CD14-positive monocyte (primary cell): ENCODE results near the gene GNAZ. TPM values are rescaled to one million over a fixed set of nuclear protein-coding genes. Genes with fewer than 3 reads are reported as not detected.

Experiments used
- DNase-seq, 3 donors: peaks; one replicate each; pipeline ENCODE4 v3.0.0-alpha.2; 2011 to 2022
- H2AFZ ChIP-seq: 2 replicates; pipeline ENCODE4 v1.6.0; 2012; ENCODE audit warnings: mild to moderate bottlenecking, low read depth, low read length, inconsistent platforms; ENCODE audit not compliant: insufficient read depth, poor library complexity, severe bottlenecking
- H3K27ac ChIP-seq, 2 donors: 1 replicate in 1 of 2; 2 replicates in 1 of 2; pipeline ENCODE4 v1.5.1; 2012 to 2013; ENCODE audit warnings: low read length in 2 of 2, control low read depth in 1 of 2, inconsistent platforms in 1 of 2, low read depth in 1 of 2, mild to moderate bottlenecking in 1 of 2
- H3K27me3 ChIP-seq, 2 donors: one replicate each; pipeline versions ENCODE4 v1.6.0 to v1.6.1; 2011 to 2013; ENCODE audit warnings: low read length in 2 of 2; ENCODE audit not compliant: control insufficient read depth in 2 of 2, insufficient read depth in 2 of 2
- H3K36me3 ChIP-seq, 2 donors: replicated peaks in 1 of 2; 1 replicate in 1 of 2; 2 replicates in 1 of 2; pipeline versions ENCODE4 v1.5.1 to v1.6.1; 2012 to 2013; ENCODE audit warnings: low read length in 2 of 2, control low read depth in 1 of 2, inconsistent platforms in 1 of 2, mild to moderate bottlenecking in 1 of 2; ENCODE audit not compliant: insufficient read depth in 2 of 2, control insufficient read depth in 1 of 2
- H3K4me1 ChIP-seq, 2 donors: 1 replicate in 1 of 2; 2 replicates in 1 of 2; pipeline versions ENCODE4 v1.5.1 to v1.6.1; 2012 to 2013; ENCODE audit warnings: low read length in 2 of 2, control low read depth in 1 of 2, inconsistent platforms in 1 of 2, mild to moderate bottlenecking in 1 of 2, moderate library complexity in 1 of 2; ENCODE audit not compliant: insufficient read depth in 2 of 2, control insufficient read depth in 1 of 2
- H3K4me2 ChIP-seq: replicated peaks from 2 replicates; pipeline ENCODE3; 2012; ENCODE audit warnings: low read length, moderate library complexity, mild to moderate bottlenecking; ENCODE audit not compliant: poor library complexity, severe bottlenecking; ENCODE audit errors: extremely low read depth
- H3K4me3 ChIP-seq, 3 experiments: fragments of 200-600 bp in 1 of 3; sonication (generic) in 1 of 3; replicated peaks in 1 of 3; 1 replicate in 2 of 3; 2 replicates in 1 of 3; pipeline ENCODE4 v1.5.1; 2011 to 2013; ENCODE audit warnings: low read length in 3 of 3, mild to moderate bottlenecking in 3 of 3, control low read depth in 2 of 3, low read depth in 2 of 3, inconsistent platforms in 1 of 3, moderate library complexity in 1 of 3
- H3K79me2 ChIP-seq: 2 replicates; pipeline ENCODE4 v1.6.0; 2012; ENCODE audit warnings: mild to moderate bottlenecking, control low read depth, inconsistent platforms, low read length, moderate library complexity; ENCODE audit not compliant: insufficient read depth
- H3K9ac ChIP-seq: 2 replicates; pipeline ENCODE4 v1.6.0; 2017; ENCODE audit warnings: low read length, mild to moderate bottlenecking; ENCODE audit not compliant: insufficient read depth, poor library complexity, severe bottlenecking
- H3K9me3 ChIP-seq, 2 donors: replicated peaks in 1 of 2; 1 replicate in 1 of 2; 2 replicates in 1 of 2; pipeline versions ENCODE4 v1.5.1 to v1.6.1; 2012 to 2013; ENCODE audit warnings: low read length in 2 of 2, control low read depth in 1 of 2; ENCODE audit not compliant: control insufficient read depth in 1 of 2, insufficient read depth in 1 of 2
- H4K20me1 ChIP-seq: 2 replicates; pipeline ENCODE4 v1.6.0; 2012; ENCODE audit warnings: mild to moderate bottlenecking, low read length, control low read depth, moderate library complexity; ENCODE audit not compliant: insufficient read depth
- H3K27ac Mint-ChIP-seq, 7 donors: one replicate each; pipeline ENCODE4 v1.8.0; 2020; ENCODE audit warnings: mild to moderate bottlenecking in 7 of 7, mixed read lengths in 7 of 7, moderate library complexity in 6 of 7, inconsistent platforms in 2 of 7
- H3K27me3 Mint-ChIP-seq, 3 donors: one replicate each; pipeline ENCODE4 v1.8.0; 2021 to 2022; ENCODE audit warnings: low read depth in 3 of 3, mild to moderate bottlenecking in 3 of 3, mixed read lengths in 3 of 3, moderate library complexity in 3 of 3, inconsistent platforms in 1 of 3
- H3K36me3 Mint-ChIP-seq, 2 donors: one replicate each; pipeline ENCODE4 v1.8.0; 2020; ENCODE audit warnings: mixed read lengths in 2 of 2, inconsistent platforms in 1 of 2, mild to moderate bottlenecking in 1 of 2
- H3K4me1 Mint-ChIP-seq: one replicate; pipeline ENCODE4 v1.8.0; 2020; ENCODE audit warnings: mild to moderate bottlenecking, mixed read lengths
- H3K4me3 Mint-ChIP-seq, 2 donors: one replicate each; pipeline ENCODE4 v1.8.0; 2020; ENCODE audit warnings: mild to moderate bottlenecking in 2 of 2, mixed read lengths in 2 of 2, moderate library complexity in 1 of 2
- H3K9me3 Mint-ChIP-seq, 7 donors: one replicate each; pipeline ENCODE4 v1.8.0; 2020 to 2022; ENCODE audit warnings: mixed read lengths in 7 of 7, mild to moderate bottlenecking in 6 of 7, moderate library complexity in 6 of 7, inconsistent platforms in 2 of 7
- WGBS: methylation state at CpG from one replicate; pipeline ENCODE4 v1.1.5; 2013; ENCODE audit warnings: missing lambda C conversion rate; ENCODE audit not compliant: insufficient coverage; 5-methylcytosine and 5-hydroxymethylcytosine counted together
- intact Hi-C, 2 donors: fragments of 100-400 bp; cut with micrococcal nuclease; formaldehyde crosslinking; loops; one replicate each; pipeline versions ENCODE4 v1.15.0 to v1.15.1; 2023
- polyA plus RNA-seq, 3 donors: library from polyadenylated mRNA; depleted of rRNA in 1 of 3; unstranded in 2 of 3; stranded (reverse) in 1 of 3; fragments of 300-500 nt in 2 of 3; fragments of >200 nt in 1 of 3; fragmentation: Illumina TruSeq in 2 of 3; gene quantifications; 1 replicate in 2 of 3; 2 replicates in 1 of 3; pipeline ENCODE4 v1.2.3, GENCODE V29; 2012 to 2021
- TF ChIP-seq, protein P1 (sequence below): fragments of 200-600 bp; IDR thresholded peaks from one replicate; pipeline ENCODE4 v1.8.0; 2022; ENCODE audit warnings: antibody characterized with exemption, mild to moderate bottlenecking

GNAZ gene
- polyA plus RNA-seq, 3 donors = 0.04 to 0.05 TPM; not detected in 1

DNA sequence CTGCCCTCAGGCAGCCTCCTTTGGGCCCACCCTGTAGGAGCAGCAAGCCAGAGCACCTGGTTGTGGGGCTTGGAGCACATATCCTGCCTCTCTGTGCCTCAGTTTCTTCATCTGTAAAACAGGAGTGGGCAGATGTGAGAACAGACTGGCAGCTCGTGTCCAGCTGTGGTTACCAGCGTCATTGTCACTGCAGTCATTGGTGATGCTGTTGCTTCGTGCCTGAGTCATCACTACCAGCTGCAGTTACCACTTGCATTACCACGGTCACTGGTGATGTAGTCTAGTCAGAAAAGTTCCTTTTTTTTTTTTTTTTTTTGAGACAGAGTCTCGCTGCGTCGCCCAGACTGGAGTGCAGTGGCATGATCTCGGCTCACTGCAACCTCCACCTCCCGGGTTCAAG, 51.1 kb downstream of the GNAZ start:
- H3K9me3 ChIP-seq = no peaks in the 10 kb centered on the region
- no peak overlapping the region for H3K27ac ChIP-seq
- no peaks in the 10 kb centered on the region for H3K4me1 Mint-ChIP-seq
- TF ChIP-seq, protein P1, sequence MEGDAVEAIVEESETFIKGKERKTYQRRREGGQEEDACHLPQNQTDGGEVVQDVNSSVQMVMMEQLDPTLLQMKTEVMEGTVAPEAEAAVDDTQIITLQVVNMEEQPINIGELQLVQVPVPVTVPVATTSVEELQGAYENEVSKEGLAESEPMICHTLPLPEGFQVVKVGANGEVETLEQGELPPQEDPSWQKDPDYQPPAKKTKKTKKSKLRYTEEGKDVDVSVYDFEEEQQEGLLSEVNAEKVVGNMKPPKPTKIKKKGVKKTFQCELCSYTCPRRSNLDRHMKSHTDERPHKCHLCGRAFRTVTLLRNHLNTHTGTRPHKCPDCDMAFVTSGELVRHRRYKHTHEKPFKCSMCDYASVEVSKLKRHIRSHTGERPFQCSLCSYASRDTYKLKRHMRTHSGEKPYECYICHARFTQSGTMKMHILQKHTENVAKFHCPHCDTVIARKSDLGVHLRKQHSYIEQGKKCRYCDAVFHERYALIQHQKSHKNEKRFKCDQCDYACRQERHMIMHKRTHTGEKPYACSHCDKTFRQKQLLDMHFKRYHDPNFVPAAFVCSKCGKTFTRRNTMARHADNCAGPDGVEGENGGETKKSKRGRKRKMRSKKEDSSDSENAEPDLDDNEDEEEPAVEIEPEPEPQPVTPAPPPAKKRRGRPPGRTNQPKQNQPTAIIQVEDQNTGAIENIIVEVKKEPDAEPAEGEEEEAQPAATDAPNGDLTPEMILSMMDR = no peak
- intact Hi-C loops = no loop called here
- H3K27me3 Mint-ChIP-seq = peaks cover 1 to 4% (median 2%) of the 10 kb centered on the region in 3 donors
- WGBS = 71% methylated on average over 3 of the region's 9 CpGs
- H3K4me3 ChIP-seq = no peak overlapping the region
- H3K36me3 ChIP-seq = no peaks in the 10 kb centered on the region
- no peaks in the 10 kb centered on the region for H3K36me3 Mint-ChIP-seq
- no peak overlapping the region for H3K4me3 Mint-ChIP-seq
- no peak overlapping the region for H3K4me2 ChIP-seq
- peaks cover 0 to 2% (median 0%) of the 10 kb centered on the region in 7 donors for H3K9me3 Mint-ChIP-seq
- no peak overlapping the region for H3K9ac ChIP-seq
- H4K20me1 ChIP-seq = no peaks in the 10 kb centered on the region
- no peaks in the 10 kb centered on the region for H3K4me1 ChIP-seq
- no peaks in the 10 kb centered on the region for H3K79me2 ChIP-seq
- H2AFZ ChIP-seq = no peak overlapping the region
- peak in 2 of 3 donors; percentile 21 to 58 for DNase-seq
- no peaks in the 10 kb centered on the region for H3K27me3 ChIP-seq
- H3K27ac Mint-ChIP-seq = peak overlapping the region in 2 of 7 donors; percentile 31 to 37

DNA sequence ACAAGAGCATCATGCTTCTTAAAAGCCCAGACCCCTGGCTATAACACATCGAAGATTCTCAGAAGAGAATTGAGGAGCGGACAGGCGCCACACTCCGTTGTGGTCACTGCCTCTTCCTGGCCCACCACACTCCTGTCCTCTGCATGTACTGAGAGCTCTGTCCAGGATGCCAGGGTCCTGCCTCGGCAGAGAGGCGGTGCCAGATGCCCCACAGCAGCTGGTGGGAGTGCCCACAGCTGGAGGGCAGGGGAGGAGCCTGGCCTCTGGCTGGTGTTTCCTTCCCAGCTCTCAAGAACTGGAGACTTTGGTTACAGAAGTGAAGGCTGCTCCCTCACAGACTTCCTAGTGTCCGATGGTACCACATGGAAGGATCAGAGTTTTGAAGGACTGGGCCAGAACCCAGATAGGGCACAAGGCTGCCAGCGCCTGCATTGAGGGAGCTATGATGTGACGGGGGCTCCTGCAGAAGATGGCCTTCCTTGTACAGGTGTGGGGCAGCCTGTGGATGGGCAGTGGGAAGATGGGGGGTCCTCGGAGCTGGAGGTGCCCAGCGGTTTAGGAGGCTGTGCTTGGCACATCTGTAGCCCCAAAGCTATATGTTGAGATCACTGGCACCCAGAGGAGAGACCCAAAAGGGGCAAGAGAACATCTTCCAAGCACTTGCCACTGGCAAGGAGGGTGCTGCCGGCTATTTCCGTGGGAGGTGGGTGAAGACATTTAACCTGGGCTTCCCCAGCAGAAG, 52.1 kb downstream of the GNAZ start:
- no peak overlapping the region for H3K4me2 ChIP-seq
- no peaks in the 10 kb centered on the region for H3K9me3 ChIP-seq
- no peak overlapping the region for H3K9ac ChIP-seq
- H3K36me3 ChIP-seq = no peaks in the 10 kb centered on the region
- TF ChIP-seq, protein P1 = no peak
- peak overlapping the region in 2 of 7 donors; percentile 39 to 81 for H3K27ac Mint-ChIP-seq
- H3K27me3 Mint-ChIP-seq = peaks cover 1 to 4% (median 2%) of the 10 kb centered on the region in 3 donors
- no peak overlapping the region for H3K4me3 Mint-ChIP-seq
- peaks cover 0 to 2% (median 0%) of the 10 kb centered on the region in 7 donors for H3K9me3 Mint-ChIP-seq
- intact Hi-C loops = no loop called here
- H2AFZ ChIP-seq = no peak overlapping the region
- H3K4me1 ChIP-seq = no peaks in the 10 kb centered on the region
- no peak overlapping the region for H3K4me3 ChIP-seq
- H3K4me1 Mint-ChIP-seq = no peaks in the 10 kb centered on the region
- no peaks in the 10 kb centered on the region for H4K20me1 ChIP-seq
- H3K27me3 ChIP-seq = no peaks in the 10 kb centered on the region
- DNase-seq = no peak
- no peak overlapping the region for H3K27ac ChIP-seq
- H3K36me3 Mint-ChIP-seq = no peaks in the 10 kb centered on the region
- WGBS = 83% methylated on average over 11 of the region's 13 CpGs
- no peaks in the 10 kb centered on the region for H3K79me2 ChIP-seq
